Gastroesophageal sphincter (tissue), 3 donors: ENCODE data around the gene HERC5.

ENCODE experiments used
- CTCF ChIP-seq, 4 experiments: fragments of 200-600 bp in 2 of 4; fragments of 450-650 bp in 2 of 4; sonication (generic) in 1 of 4; IDR thresholded peaks; one replicate each; pipeline ENCODE4 v1.5.1; 2017 to 2019; ENCODE audit warnings: antibody characterized with exemption in 4 of 4, mild to moderate bottlenecking in 2 of 4, moderate library complexity in 2 of 4
- EP300 ChIP-seq: sonication (generic); formaldehyde crosslinking; IDR thresholded peaks from one replicate; pipeline ENCODE4 v1.6.1; 2017; ENCODE audit warnings: antibody characterized with exemption, mild to moderate bottlenecking
- POLR2A ChIP-seq, 2 donors: fragments of 450-650 bp; IDR thresholded peaks; one replicate each; pipeline ENCODE4 v1.6.1; 2017; ENCODE audit warnings: antibody characterized with exemption in 2 of 2, mild to moderate bottlenecking in 2 of 2, moderate library complexity in 1 of 2
- POLR2AphosphoS5 ChIP-seq: sonication (generic); formaldehyde crosslinking; IDR thresholded peaks from one replicate; pipeline ENCODE4 v1.6.1; 2017; ENCODE audit warnings: antibody characterized with exemption

- TF ChIP-seq POLR2A (IDR thresholded peaks at IDR 0.05) (no peak), EP300 (no peak), CTCF (IDR thresholded peaks at IDR 0.05) (no peak), POLR2AphosphoS5 (no peak)
Observed at GRCh38 chr4:88503344-88503743, 46.4 kb downstream of the HERC5 start.
